H9 (cell line): ENCODE results near the gene CADM3. TPM values are rescaled to one million over a fixed set of nuclear protein-coding genes. Genes with fewer than 3 reads are reported as not detected.

Experiments
- DNase-seq: peaks from one replicate; pipeline ENCODE4 v3.0.0-alpha.2; 2017
- H2AFZ ChIP-seq: one replicate; pipeline ENCODE4 v1.6.1; 2013; ENCODE audit warnings: mild to moderate bottlenecking, low read length, control low read depth, moderate library complexity
- H2AK5ac ChIP-seq: 2 replicates; pipeline ENCODE4 v1.6.1; 2013; ENCODE audit warnings: low read length, control low read depth, mixed read lengths; ENCODE audit not compliant: insufficient read length
- H2BK120ac ChIP-seq: one replicate; pipeline ENCODE4 v1.6.1; 2013; ENCODE audit warnings: low read depth, mild to moderate bottlenecking, low read length, control low read depth, inconsistent platforms; ENCODE audit not compliant: poor library complexity, severe bottlenecking
- H2BK12ac ChIP-seq: 2 replicates; pipeline ENCODE4 v1.6.1; 2013; ENCODE audit warnings: low read length, control low read depth, mixed read lengths, low read depth; ENCODE audit not compliant: insufficient read length
- H2BK15ac ChIP-seq: 2 replicates; pipeline ENCODE4 v1.6.1; 2013; ENCODE audit warnings: low read depth, low read length, control low read depth
- H2BK20ac ChIP-seq: one replicate; pipeline ENCODE4 v1.6.1; 2013; ENCODE audit warnings: low read depth, mild to moderate bottlenecking, low read length, control low read depth, inconsistent platforms; ENCODE audit not compliant: poor library complexity, severe bottlenecking
- H2BK5ac ChIP-seq: 2 replicates; pipeline ENCODE4 v1.6.1; 2013; ENCODE audit warnings: low read length, control low read depth, mixed read lengths; ENCODE audit not compliant: insufficient read length
- H3K14ac ChIP-seq: 2 replicates; pipeline ENCODE4 v1.6.1; 2013; ENCODE audit warnings: low read length, control low read depth; ENCODE audit not compliant: insufficient read depth
- H3K18ac ChIP-seq: 2 replicates; pipeline ENCODE4 v1.6.1; 2013; ENCODE audit warnings: low read depth, mild to moderate bottlenecking, mixed read lengths, low read length, control low read depth; ENCODE audit not compliant: insufficient read length
- H3K23ac ChIP-seq: 2 replicates; pipeline ENCODE4 v1.6.1; 2013; ENCODE audit warnings: low read length, control low read depth, mixed read lengths, low read depth; ENCODE audit not compliant: insufficient read length
- H3K23me2 ChIP-seq: 2 replicates; pipeline ENCODE4 v1.6.1; 2013; ENCODE audit warnings: low read depth, mild to moderate bottlenecking, mixed read lengths, low read length, control low read depth; ENCODE audit not compliant: insufficient read length, poor library complexity, severe bottlenecking
- H3K27ac ChIP-seq: 2 replicates; pipeline ENCODE4 v1.5.1; 2013; ENCODE audit warnings: low read length, control low read depth, mixed read lengths, low read depth; ENCODE audit not compliant: insufficient read length
- H3K27me3 ChIP-seq: 2 replicates; pipeline ENCODE4 v1.6.1; 2013; ENCODE audit warnings: low read length, control low read depth, inconsistent platforms; ENCODE audit not compliant: insufficient read depth
- H3K4ac ChIP-seq: 2 replicates; pipeline ENCODE4 v1.6.1; 2013; ENCODE audit warnings: low read depth, mild to moderate bottlenecking, control low read depth, inconsistent platforms, low read length, moderate library complexity
- H3K4me1 ChIP-seq: 2 replicates; pipeline ENCODE4 v1.6.1; 2013; ENCODE audit warnings: low read length, control low read depth, inconsistent platforms; ENCODE audit not compliant: insufficient read depth
- H3K4me2 ChIP-seq: 2 replicates; pipeline ENCODE4 v1.6.1; 2013; ENCODE audit warnings: low read length, control low read depth, mixed read lengths; ENCODE audit not compliant: insufficient read length, insufficient read depth
- H3K56ac ChIP-seq: 2 replicates; pipeline ENCODE4 v1.6.1; 2013; ENCODE audit warnings: low read depth, mild to moderate bottlenecking, mixed read lengths, low read length, control low read depth; ENCODE audit not compliant: insufficient read length
- H3K79me1 ChIP-seq: 2 replicates; pipeline ENCODE4 v1.6.1; 2013; ENCODE audit warnings: low read depth, mild to moderate bottlenecking, moderate library complexity, low read length, control low read depth, inconsistent platforms; ENCODE audit not compliant: insufficient read depth, poor library complexity, severe bottlenecking
- H3K79me2 ChIP-seq: 2 replicates; pipeline ENCODE4 v1.6.1; 2013; ENCODE audit warnings: low read length, control low read depth, inconsistent platforms; ENCODE audit not compliant: insufficient read depth
- H3K9ac ChIP-seq: 2 replicates; pipeline ENCODE4 v1.6.1; 2013; ENCODE audit warnings: low read length, control low read depth, mixed read lengths; ENCODE audit not compliant: insufficient read length; ENCODE audit errors: extremely low read depth
- H3K9me3 ChIP-seq: one replicate; pipeline ENCODE4 v1.6.1; 2013; ENCODE audit warnings: low read depth, low read length, inconsistent platforms; ENCODE audit not compliant: control insufficient read depth
- H3T11ph ChIP-seq: one replicate; pipeline ENCODE4 v1.6.1; 2013; ENCODE audit warnings: mild to moderate bottlenecking, low read length, control low read depth, inconsistent platforms
- H4K20me1 ChIP-seq: one replicate; pipeline ENCODE4 v1.6.1; 2013; ENCODE audit not compliant: control insufficient read depth, insufficient read length, insufficient read depth
- H4K5ac ChIP-seq: 2 replicates; pipeline ENCODE4 v1.6.1; 2013; ENCODE audit warnings: low read depth, mild to moderate bottlenecking, mixed read lengths, low read length, control low read depth; ENCODE audit not compliant: insufficient read length
- H4K8ac ChIP-seq: replicated peaks from 2 replicates; pipeline ENCODE4 v1.6.1; 2013; ENCODE audit warnings: low read length, control low read depth, mixed read lengths, low read depth; ENCODE audit not compliant: insufficient read length
- H4K91ac ChIP-seq: 2 replicates; pipeline ENCODE4 v1.6.1; 2013; ENCODE audit warnings: low read depth, mild to moderate bottlenecking, moderate library complexity, mixed read lengths, low read length, control low read depth; ENCODE audit not compliant: insufficient read length
- H3K27ac Mint-ChIP-seq, 3 experiments: 2 replicates in 2 of 3; 3 replicates in 1 of 3; pipeline ENCODE4 v1.8.0; 2020 to 2021; ENCODE audit warnings: mixed read lengths in 3 of 3, mild to moderate bottlenecking in 1 of 3, moderate library complexity in 1 of 3
- H3K27me3 Mint-ChIP-seq: 2 replicates; pipeline ENCODE4 v1.8.0; 2021; ENCODE audit warnings: low read depth, mild to moderate bottlenecking, moderate library complexity, mixed read lengths
- H3K36me3 Mint-ChIP-seq, 3 experiments: 2 replicates in 2 of 3; 3 replicates in 1 of 3; pipeline ENCODE4 v1.8.0; 2020 to 2021; ENCODE audit warnings: low read depth in 3 of 3, mixed read lengths in 3 of 3; ENCODE audit not compliant: insufficient read depth in 1 of 3
- H3K4me1 Mint-ChIP-seq, 2 experiments: 2 replicates each; pipeline ENCODE4 v1.8.0; 2020; ENCODE audit warnings: mixed read lengths in 2 of 2
- H3K4me3 Mint-ChIP-seq, 2 experiments: 2 replicates in 1 of 2; 3 replicates in 1 of 2; pipeline ENCODE4 v1.8.0; 2020 to 2021; ENCODE audit warnings: mild to moderate bottlenecking in 2 of 2, mixed read lengths in 2 of 2, moderate library complexity in 1 of 2
- H3K9me3 Mint-ChIP-seq, 2 experiments: 2 replicates in 1 of 2; 3 replicates in 1 of 2; pipeline ENCODE4 v1.8.0; 2020; ENCODE audit warnings: mild to moderate bottlenecking in 2 of 2, mixed read lengths in 2 of 2, moderate library complexity in 1 of 2
- CTCF ChIP-seq: fragments of 200-600 bp; sonication (generic); conservative IDR thresholded peaks from 3 replicates; pipeline ENCODE4 v1.8.0; 2021; ENCODE audit warnings: antibody characterized with exemption, mild to moderate bottlenecking
- WGBS: extraction: QIAGEN DNeasy Blood & Tissue Kit; methylation state at CpG from one replicate; pipeline ENCODE4 v1.1.7; 2013; ENCODE audit warnings: missing lambda C conversion rate, low lambda C conversion rate, mixed read lengths; ENCODE audit not compliant: insufficient read length; ENCODE audit errors: extremely low coverage; 5-methylcytosine and 5-hydroxymethylcytosine counted together
- total RNA-seq: library from RNA; stranded (reverse); gene quantifications from 2 replicates; pipeline ENCODE4 v1.2.1, GENCODE V29; 2021

Gene CADM3
- total RNA-seq, 1 experiment from 2014 or later = 5.6 TPM

DNA sequence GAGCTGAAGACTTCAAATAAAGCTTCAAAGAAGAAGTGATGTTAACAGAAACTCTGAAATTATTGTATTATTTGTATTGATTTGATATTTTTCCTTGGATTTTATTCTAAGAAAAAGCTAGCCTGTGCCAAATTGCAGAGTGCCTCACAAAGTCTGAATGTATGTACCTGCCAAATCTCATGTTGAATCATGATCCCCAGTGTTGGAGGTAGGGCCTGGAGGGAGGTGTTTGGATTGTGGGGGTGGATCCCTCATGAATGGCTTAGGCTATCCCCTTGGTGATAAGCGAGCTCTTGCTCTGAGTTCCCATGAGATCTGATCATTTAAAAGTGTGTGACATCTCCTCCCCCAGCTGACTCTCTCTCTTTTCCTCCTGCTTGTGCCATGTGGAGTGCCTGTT, 76.9 kb downstream of the CADM3 start:
- H3K9me3 ChIP-seq = no peaks in the 10 kb centered on the region
- no peak overlapping the region for H3K9ac ChIP-seq
- H3K4ac ChIP-seq = no peak overlapping the region
- H3K27ac Mint-ChIP-seq = no peak overlapping the region
- H2BK20ac ChIP-seq = no peak overlapping the region
- no CpG with 5 or more reads among the region's 1 CpG for WGBS
- H2BK5ac ChIP-seq = no peak overlapping the region
- no peak overlapping the region for H2BK15ac ChIP-seq
- no peaks in the 10 kb centered on the region; the same call in 1 of the 2 replicates for H3K27me3 Mint-ChIP-seq
- H4K8ac ChIP-seq = no peak overlapping the region
- peaks cover 6 to 26% of the 10 kb centered on the region in 2 experiments; a peak in 4 of 5 replicates for H3K9me3 Mint-ChIP-seq
- H3K27ac ChIP-seq = no peak overlapping the region
- H2AK5ac ChIP-seq = no peak overlapping the region
- H3K27me3 ChIP-seq = no peaks in the 10 kb centered on the region
- H3K56ac ChIP-seq = no peak overlapping the region
- no peak for TF ChIP-seq CTCF
- H3K79me1 ChIP-seq = no peaks in the 10 kb centered on the region
- no peak overlapping the region for H3T11ph ChIP-seq
- no peak overlapping the region for H3K14ac ChIP-seq
- H3K79me2 ChIP-seq = no peaks in the 10 kb centered on the region
- no peaks in the 10 kb centered on the region for H3K4me1 Mint-ChIP-seq
- no peak overlapping the region for H2AFZ ChIP-seq
- H4K91ac ChIP-seq = no peak overlapping the region
- H4K20me1 ChIP-seq = no peaks in the 10 kb centered on the region
- no peak overlapping the region for H2BK12ac ChIP-seq
- H3K18ac ChIP-seq = no peak overlapping the region
- H3K36me3 Mint-ChIP-seq = peaks cover 0 to 5% (median 0%) of the 10 kb centered on the region in 3 experiments; a peak in 4 of 7 replicates
- no peak overlapping the region for H3K4me2 ChIP-seq
- no peak overlapping the region for H3K23ac ChIP-seq
- no peak overlapping the region for H4K5ac ChIP-seq
- no peak overlapping the region for H3K4me3 Mint-ChIP-seq
- no peak overlapping the region for H2BK120ac ChIP-seq
- H3K4me1 ChIP-seq = no peaks in the 10 kb centered on the region
- DNase-seq = no peak
- H3K23me2 ChIP-seq = no peaks in the 10 kb centered on the region
